NCI-H460 (cell line): Measurements from ENCODE around the gene CSH1. TPM values are rescaled to one million over a fixed set of nuclear protein-coding genes. Genes with fewer than 3 reads are reported as not detected.
"Not testable (repeated sequence)": the region's sequence is repeated elsewhere in the genome, so short reads cannot be mapped to it uniquely, and the experiment has no call there.

Source experiments
- DNase-seq: peaks from one replicate; pipeline ENCODE4 v3.0.0-alpha.2; 2016; ENCODE audit warnings: low read depth; ENCODE audit errors: extremely low read depth
- small RNA-seq, 2 experiments: library from RNA; depleted of rRNA; stranded (forward); fragments of <200 nt; gene quantifications; one replicate each; pipeline ENCODE3, GENCODE V24; 2014
- total RNA-seq: library from RNA; depleted of rRNA; stranded (reverse); fragments of >200 nt; shearing (Covaris generic); gene quantifications from 2 replicates; pipeline ENCODE4 v1.2.3, GENCODE V29; 2014; rRNA removed

CSH1 gene
- total RNA-seq, 1 experiment from 2014 or later: not detected

DNA sequence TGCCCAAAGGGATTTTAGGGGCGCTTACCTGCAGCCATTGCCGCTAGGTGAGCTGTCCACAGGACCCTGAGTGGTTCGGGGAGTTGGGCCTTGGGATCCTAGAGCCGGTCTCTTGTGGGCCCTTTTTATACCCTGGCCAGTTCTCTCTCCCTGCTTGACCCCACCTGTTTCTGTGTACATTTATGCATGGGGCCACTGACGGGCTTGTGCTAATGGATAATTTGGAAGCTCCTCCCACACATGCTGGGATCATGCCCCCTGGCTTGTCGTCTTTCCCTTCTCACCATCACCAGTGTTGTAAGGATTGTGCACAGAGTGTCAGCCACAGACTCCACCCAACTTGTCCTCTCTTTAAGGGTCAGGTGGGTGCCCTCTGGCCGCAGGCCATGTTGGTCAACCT, 22.8 kb downstream of the CSH1 start, which contains the start of gene CSH2:
Gene CSH2 (minus strand): TSS at position 101 of the 400 bp plus-strand sequence. CDS start 63 bp downstream, at position 38.
- DNase-seq: not testable (repeated sequence)

DNA sequence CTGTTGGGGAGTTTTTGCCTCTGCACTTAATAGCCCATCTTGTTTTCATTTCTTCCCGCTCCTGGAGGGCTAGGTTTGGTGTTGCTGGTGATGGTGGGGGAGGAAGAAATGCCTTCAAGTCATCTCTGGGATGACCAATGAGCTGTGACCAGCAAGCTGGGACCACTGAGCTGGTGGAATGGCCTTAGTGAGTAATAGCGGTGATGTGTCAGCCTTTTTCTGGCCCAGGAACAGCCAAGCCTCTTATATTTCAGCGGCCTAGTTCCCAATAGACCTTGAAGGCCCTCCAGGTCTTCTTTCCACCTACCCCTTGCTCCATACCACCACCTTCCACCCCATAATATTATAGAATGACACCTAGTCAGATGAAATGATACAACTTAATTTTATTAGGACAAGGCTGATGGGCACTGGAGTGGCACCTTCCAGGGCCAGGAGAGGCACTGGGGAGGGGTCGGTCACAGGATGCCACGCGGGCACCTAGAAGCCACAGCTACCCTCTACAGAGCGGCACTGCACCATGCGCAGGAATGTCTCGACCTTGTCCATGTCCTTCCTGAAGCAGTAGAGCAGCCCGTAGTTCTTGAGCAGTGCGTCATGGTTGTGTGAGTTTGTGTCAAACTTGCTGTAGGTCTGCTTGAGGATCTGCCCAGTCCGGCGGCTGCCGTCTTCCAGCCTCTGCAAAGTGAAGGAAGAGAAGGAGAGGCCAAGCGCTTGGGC, 24.6 kb downstream of the CSH1 start:
- DNase-seq: not testable (repeated sequence)

DNA sequence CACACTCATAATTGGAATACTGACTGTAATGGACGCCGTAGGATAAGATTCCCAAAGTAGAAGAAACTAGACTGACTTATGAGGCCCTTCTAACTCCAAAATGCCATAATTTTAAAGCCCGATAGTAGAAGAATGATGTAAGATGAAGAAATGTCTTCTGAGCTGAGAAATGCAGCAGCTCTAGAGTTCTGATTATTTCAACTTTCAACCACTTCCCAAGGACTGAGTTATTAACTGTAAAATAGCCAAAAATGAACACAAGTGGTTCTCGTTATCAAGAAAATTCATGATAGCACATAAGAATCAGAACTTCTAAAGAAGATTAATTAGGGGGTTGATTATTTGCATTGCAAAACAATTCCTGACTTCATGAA, 26.1 kb downstream of the CSH1 start:
- DNase-seq: not testable (repeated sequence)

DNA sequence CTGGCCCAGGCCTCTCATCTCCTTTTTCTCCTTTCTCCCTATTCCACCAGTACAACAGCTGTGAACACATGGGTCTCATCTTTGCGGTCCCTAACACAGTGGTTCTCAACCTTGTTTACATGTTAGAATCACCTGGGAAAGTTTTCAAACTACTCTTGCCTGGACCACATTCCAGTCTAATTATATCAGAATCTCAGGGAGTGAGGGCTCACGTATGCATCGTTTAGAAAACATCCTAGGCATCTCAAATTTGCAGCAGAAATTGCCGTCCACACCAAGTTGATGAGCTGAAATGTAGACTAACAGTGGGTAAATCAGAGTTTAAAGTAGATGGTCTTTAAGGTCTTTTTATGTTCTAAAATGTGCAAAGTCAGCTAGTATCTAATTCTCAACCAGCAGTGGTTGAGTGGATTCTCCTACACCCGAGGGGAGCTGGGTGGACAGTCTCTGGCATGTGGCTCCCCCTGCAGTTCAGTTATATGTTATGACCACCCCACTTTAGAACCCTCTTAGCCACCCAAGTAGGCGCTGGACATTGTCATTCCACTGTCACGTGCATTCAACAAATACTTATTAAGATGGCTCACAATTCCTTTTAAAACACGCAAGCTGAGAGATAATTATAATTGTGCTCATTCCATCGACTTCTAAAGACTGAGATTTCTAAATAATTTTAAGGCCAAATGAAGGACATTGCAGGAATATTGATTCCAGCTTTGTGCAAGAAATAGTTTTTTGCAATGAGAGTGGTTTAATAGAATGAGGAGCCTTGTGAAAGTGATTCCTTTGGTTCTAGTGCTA, 26.7 kb downstream of the CSH1 start:
- DNase-seq: not testable (repeated sequence)

DNA sequence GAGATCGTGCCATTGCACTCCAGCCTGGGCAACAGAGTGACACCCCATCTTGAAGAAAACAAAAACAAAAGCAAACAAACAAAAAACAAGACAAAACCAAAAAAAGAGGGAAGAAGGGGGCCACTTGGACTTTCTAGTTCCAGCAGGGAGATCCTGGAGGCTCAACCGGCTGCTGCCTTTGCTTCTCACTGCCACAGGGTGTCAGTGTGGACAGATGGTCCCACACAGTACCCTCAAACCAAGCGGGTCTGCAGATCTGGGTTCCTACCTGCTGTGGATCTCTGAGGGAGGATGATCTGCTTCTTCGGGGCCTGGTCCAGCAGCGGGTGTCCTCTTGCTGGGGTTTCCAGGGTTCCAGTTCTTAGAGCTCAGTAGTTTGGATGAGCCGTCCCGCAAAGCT, 29.7 kb downstream of the CSH1 start:
- DNase-seq: not testable (repeated sequence)

DNA sequence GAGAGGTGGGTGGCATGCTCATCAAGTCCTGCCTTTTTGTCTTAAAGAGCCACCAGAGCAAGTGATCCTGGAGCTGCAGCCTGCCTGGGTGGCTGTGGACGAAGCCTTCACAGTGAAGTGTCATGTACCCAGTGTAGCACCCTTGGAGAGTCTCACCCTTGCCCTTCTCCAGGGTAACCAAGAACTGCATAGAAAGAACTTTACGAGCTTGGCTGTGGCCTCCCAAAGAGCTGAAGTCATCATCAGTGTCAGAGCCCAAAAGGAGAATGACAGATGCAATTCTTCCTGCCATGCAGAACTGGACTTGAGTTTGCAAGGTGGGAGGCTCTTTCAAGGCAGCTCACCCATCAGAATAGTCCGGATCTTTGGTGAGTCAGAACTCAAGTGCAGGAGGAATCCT, 37.1 kb downstream of the CSH1 start:
- DNase-seq: no peak

DNA sequence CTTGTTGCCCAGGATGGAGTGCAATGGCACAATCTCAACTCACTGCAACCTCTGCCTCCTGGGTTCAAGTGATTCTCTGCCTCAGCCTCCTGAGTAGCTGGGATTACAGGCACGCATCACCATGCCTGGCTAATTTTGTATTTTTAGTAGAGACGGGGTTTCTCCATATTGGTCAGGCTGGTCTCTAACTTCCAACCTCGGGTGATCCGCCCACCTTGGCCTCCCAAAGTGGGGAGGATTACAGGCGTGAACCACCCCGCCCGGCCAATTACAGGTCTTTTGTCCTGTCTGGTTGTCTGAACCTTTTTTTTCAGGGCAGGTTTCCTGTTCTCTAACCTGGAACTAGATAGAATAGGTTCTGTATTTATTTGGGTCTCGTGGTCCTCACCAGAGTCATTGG, 39.9 kb downstream of the CSH1 start:
- not testable (repeated sequence) for DNase-seq

DNA sequence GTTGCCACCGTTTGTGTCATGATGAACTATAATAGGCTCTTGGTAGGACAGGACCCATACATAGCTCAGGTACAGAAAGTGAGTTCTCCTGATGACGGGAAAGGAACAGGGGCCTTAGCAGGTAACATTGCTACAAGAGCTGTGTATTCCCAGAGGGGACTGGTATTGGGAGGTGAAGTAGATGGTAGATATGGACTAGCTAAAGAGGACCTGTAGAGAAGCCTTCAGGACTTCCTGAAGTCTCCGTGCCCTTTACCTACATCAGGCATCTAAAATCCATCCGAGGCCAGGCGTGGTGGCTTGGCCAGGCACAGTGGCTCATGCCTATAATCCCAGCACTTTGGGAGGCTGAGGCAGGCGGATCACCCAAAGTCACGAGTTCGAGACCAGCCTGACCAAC, 41.2 kb downstream of the CSH1 start:
- DNase-seq: no peak

DNA sequence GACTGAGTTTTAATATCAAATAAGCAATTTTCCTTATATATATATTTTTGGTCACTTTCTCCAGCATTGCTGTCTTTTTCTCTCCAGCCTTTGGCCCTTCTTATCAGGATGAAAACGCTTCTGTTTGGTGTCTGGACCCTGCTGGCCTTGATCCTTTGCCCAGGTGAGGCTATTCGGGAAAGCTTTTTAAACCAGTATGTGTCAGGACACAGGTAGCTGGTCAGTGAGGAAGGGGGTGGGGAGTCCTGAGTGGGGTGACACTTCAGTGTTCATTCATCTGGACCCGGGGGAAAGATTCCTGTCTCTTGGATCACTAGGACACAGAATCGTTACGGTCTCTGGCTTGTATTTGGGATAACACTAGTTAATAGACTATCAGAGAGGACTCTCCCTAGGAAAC, 41.7 kb downstream of the CSH1 start:
- DNase-seq: no peak

DNA sequence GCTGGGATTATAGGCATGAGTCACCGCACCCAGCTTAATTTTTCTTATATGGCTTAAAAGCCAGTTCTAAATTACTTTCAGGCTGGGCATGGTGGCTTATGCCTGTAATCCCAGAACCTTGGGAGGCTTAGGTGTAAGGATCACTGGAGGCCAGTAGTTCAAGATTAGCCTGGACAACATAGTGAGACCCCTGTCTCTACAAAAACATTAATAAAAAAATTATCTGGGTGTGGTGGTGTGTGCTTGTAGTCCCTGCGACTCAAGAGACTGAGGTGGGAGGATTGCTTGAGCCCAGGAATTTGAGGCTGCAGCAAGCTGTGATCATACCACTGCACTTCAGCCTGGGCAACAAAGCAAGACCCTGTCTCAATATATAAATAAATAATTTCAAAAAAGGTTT, 43.1 kb downstream of the CSH1 start:
- DNase-seq: no peak

DNA sequence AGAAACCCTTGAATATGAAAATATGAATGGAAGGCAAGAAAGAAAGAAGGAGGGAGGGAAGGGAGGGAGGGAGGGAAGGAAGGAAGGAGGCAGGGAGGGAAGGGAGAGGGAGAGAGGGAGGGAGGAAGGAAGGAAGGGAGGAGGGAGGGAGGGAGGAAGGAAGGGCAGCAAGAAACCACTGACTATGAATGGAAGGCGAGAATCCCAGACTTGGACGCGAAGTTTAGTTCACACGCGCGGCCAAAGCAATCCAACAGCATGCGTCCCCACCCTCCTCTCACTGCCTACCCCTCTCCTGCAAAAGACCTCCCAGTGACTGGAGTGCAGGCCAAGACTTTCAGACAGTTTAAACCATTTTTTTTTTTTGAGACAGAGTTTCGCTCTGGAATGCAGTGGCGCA, 46.0 kb downstream of the CSH1 start:
- DNase-seq: no peak

DNA sequence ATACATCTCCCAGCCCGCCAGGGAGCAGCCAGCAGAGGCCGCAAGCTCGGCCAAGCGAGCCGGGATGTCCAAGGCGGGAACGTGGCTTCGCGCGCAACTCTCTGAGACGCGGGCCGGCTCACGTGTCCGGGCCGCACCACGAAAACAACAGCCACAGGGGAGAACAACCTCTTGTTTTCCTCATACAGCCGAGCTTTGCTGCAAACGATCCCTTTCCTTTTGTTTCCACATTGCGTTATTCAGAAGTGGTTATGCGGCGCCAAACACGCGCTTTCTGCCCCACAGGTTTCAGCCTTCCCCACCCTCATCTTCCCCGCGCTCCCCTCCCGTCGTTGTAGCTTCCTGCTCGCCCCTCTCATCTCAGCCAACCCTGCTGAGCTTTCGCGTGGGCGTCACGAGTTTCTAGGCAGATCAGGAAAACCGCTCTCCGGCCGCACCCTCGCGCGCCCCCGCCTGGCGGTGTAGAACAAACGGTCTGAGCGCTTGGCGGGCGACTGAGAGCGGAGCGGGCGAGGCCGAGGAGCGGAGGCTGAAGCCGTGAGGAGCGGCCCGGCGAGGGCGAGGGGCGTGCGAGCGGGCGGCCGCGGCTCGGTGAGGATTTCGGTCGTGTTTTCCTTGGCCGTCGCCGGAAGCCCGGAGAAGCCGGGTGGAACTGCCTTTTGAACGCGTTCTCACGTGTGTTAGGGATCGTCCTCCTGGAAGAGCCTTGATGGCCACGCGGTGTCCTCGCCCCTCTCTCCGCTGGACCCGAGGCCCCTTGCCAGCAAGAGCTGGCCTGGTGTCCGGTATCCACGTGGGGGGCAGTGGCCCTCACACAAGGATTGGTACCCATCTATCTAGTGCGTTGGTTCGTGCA, 47.3 kb downstream of the CSH1 start:
- DNase-seq: peak; percentile 91

DNA sequence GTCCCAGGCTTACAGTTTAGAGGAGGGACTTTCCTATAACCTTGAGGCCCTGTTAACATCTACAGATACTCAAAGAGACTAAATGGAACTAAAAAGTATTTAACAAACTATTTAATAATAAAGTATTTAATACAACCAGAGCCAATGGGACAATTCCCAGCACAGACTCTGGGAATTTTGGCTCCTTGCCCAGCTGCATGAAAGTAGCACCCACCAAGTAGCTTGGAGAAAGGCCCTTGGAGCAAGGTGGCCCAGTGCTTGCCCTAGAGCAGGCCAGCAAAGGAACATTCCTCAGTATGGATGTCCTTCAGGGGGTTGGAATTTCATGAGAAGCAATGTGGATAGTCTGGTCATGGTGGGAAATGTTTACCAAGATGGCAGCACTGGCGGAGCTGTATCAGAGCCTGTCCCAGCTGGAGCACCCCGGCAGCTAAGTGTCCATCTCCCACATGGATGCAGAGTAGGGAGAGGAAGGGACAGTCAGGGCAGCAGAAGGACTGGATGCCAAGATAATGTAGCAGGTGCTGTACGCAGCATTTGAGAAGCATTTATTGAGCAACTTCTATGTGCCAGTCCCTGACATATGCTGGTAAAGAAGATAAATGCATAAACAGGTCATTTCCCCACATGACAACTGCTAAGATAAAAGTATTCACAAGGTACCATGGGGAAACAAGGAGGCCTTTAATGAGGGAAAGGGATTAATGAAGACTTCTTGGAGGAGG, 48.7 kb downstream of the CSH1 start:
- DNase-seq: no peak

DNA sequence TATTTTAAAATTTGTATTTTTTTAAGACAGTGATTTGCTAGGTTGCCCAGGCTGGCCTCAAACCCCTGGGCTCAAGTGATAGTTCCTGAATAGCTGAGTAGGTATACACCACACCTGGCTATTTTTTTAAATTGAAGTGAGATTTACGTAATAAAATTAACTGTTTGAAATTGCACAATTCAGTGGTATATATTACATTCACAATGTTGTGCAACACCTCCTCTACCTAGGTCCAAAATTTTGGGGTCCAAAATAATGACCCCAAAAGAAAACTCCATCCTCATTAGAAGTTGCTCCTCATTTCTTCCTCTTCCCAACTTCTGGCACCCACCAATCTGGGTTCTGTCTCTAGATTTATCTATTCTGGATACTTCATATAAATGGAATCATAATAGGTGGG, 50.9 kb downstream of the CSH1 start:
- no peak for DNase-seq

Small RNA genes lying within 50 kb of the gene (small RNA-seq; reads per million reads assigned to genes)
- 0 reads per million in 2 experiments for gene AC040958.1
- 0 reads per million in 2 experiments for gene AC127029.1
- gene GH1: 0 reads per million in 2 experiments

Other genes starting within 250 kb of the CSH1 start
- 1.1 and 2.0 TPM in 2 replicates for gene LIMD2, start 196.4 kb downstream of the CSH1 start, total RNA-seq
- 21.2 and 28.9 TPM in 2 replicates for gene STRADA, start 154.8 kb downstream of the CSH1 start, total RNA-seq
- gene CCDC47, start 123.0 kb downstream of the CSH1 start, total RNA-seq: 66.5 and 79.2 TPM in 2 replicates
- gene DDX42, start 122.4 kb downstream of the CSH1 start, total RNA-seq: 55.7 and 61.2 TPM in 2 replicates
- gene PSMC5, start 69.1 kb downstream of the CSH1 start, total RNA-seq: 52.7 and 66.3 TPM in 2 replicates
- gene FTSJ3, start 68.9 kb downstream of the CSH1 start, total RNA-seq: 27.9 and 35.0 TPM in 2 replicates
- gene SMARCD2, start 53.9 kb downstream of the CSH1 start, total RNA-seq: 73.6 and 75.5 TPM in 2 replicates
- not detected in 2 replicates for gene CSH2, start 22.9 kb downstream of the CSH1 start, total RNA-seq
- gene GH2, start 14.6 kb downstream of the CSH1 start, total RNA-seq: not detected in 2 replicates
- gene CSHL1, start 14.7 kb upstream of the CSH1 start, total RNA-seq: not detected in 2 replicates
- gene GH1, start 22.3 kb upstream of the CSH1 start, total RNA-seq: not detected in 2 replicates
- gene CD79B, start 35.8 kb upstream of the CSH1 start, total RNA-seq: not detected in 2 replicates
- 0.06 and 0.77 TPM in 2 replicates for gene SCN4A, start 76.3 kb upstream of the CSH1 start, total RNA-seq
- gene PRR29, start 101.8 kb upstream of the CSH1 start, total RNA-seq: not detected in 2 replicates
- not detected in 2 replicates for gene ICAM2, start 124.1 kb upstream of the CSH1 start, total RNA-seq
- gene ERN1, start 233.6 kb upstream of the CSH1 start, total RNA-seq: 13.4 and 14.0 TPM in 2 replicates